H9 (cell line): Measurements from ENCODE around the gene TIGD2. TPM values are rescaled to one million over a fixed set of nuclear protein-coding genes. Genes with fewer than 3 reads are reported as not detected.

Experiments used
- DNase-seq: peaks from one replicate; pipeline ENCODE4 v3.0.0-alpha.2; 2017
- H2AFZ ChIP-seq: one replicate; pipeline ENCODE4 v1.6.1; 2013; ENCODE audit warnings: mild to moderate bottlenecking, low read length, control low read depth, moderate library complexity
- H2AK5ac ChIP-seq: 2 replicates; pipeline ENCODE4 v1.6.1; 2013; ENCODE audit warnings: low read length, control low read depth, mixed read lengths; ENCODE audit not compliant: insufficient read length
- H2BK120ac ChIP-seq: one replicate; pipeline ENCODE4 v1.6.1; 2013; ENCODE audit warnings: low read depth, mild to moderate bottlenecking, low read length, control low read depth, inconsistent platforms; ENCODE audit not compliant: poor library complexity, severe bottlenecking
- H2BK12ac ChIP-seq: 2 replicates; pipeline ENCODE4 v1.6.1; 2013; ENCODE audit warnings: low read length, control low read depth, mixed read lengths, low read depth; ENCODE audit not compliant: insufficient read length
- H2BK15ac ChIP-seq: 2 replicates; pipeline ENCODE4 v1.6.1; 2013; ENCODE audit warnings: low read depth, low read length, control low read depth
- H2BK20ac ChIP-seq: one replicate; pipeline ENCODE4 v1.6.1; 2013; ENCODE audit warnings: low read depth, mild to moderate bottlenecking, low read length, control low read depth, inconsistent platforms; ENCODE audit not compliant: poor library complexity, severe bottlenecking
- H2BK5ac ChIP-seq: 2 replicates; pipeline ENCODE4 v1.6.1; 2013; ENCODE audit warnings: low read length, control low read depth, mixed read lengths; ENCODE audit not compliant: insufficient read length
- H3K14ac ChIP-seq: 2 replicates; pipeline ENCODE4 v1.6.1; 2013; ENCODE audit warnings: low read length, control low read depth; ENCODE audit not compliant: insufficient read depth
- H3K18ac ChIP-seq: 2 replicates; pipeline ENCODE4 v1.6.1; 2013; ENCODE audit warnings: low read depth, mild to moderate bottlenecking, mixed read lengths, low read length, control low read depth; ENCODE audit not compliant: insufficient read length
- H3K23ac ChIP-seq: 2 replicates; pipeline ENCODE4 v1.6.1; 2013; ENCODE audit warnings: low read length, control low read depth, mixed read lengths, low read depth; ENCODE audit not compliant: insufficient read length
- H3K23me2 ChIP-seq: 2 replicates; pipeline ENCODE4 v1.6.1; 2013; ENCODE audit warnings: low read depth, mild to moderate bottlenecking, mixed read lengths, low read length, control low read depth; ENCODE audit not compliant: insufficient read length, poor library complexity, severe bottlenecking
- H3K27ac ChIP-seq: 2 replicates; pipeline ENCODE4 v1.5.1; 2013; ENCODE audit warnings: low read length, control low read depth, mixed read lengths, low read depth; ENCODE audit not compliant: insufficient read length
- H3K27me3 ChIP-seq: 2 replicates; pipeline ENCODE4 v1.6.1; 2013; ENCODE audit warnings: low read length, control low read depth, inconsistent platforms; ENCODE audit not compliant: insufficient read depth
- H3K4ac ChIP-seq: 2 replicates; pipeline ENCODE4 v1.6.1; 2013; ENCODE audit warnings: low read depth, mild to moderate bottlenecking, control low read depth, inconsistent platforms, low read length, moderate library complexity
- H3K4me1 ChIP-seq: 2 replicates; pipeline ENCODE4 v1.6.1; 2013; ENCODE audit warnings: low read length, control low read depth, inconsistent platforms; ENCODE audit not compliant: insufficient read depth
- H3K4me2 ChIP-seq: 2 replicates; pipeline ENCODE4 v1.6.1; 2013; ENCODE audit warnings: low read length, control low read depth, mixed read lengths; ENCODE audit not compliant: insufficient read length, insufficient read depth
- H3K56ac ChIP-seq: 2 replicates; pipeline ENCODE4 v1.6.1; 2013; ENCODE audit warnings: low read depth, mild to moderate bottlenecking, mixed read lengths, low read length, control low read depth; ENCODE audit not compliant: insufficient read length
- H3K79me1 ChIP-seq: 2 replicates; pipeline ENCODE4 v1.6.1; 2013; ENCODE audit warnings: low read depth, mild to moderate bottlenecking, moderate library complexity, low read length, control low read depth, inconsistent platforms; ENCODE audit not compliant: insufficient read depth, poor library complexity, severe bottlenecking
- H3K79me2 ChIP-seq: 2 replicates; pipeline ENCODE4 v1.6.1; 2013; ENCODE audit warnings: low read length, control low read depth, inconsistent platforms; ENCODE audit not compliant: insufficient read depth
- H3K9ac ChIP-seq: 2 replicates; pipeline ENCODE4 v1.6.1; 2013; ENCODE audit warnings: low read length, control low read depth, mixed read lengths; ENCODE audit not compliant: insufficient read length; ENCODE audit errors: extremely low read depth
- H3K9me3 ChIP-seq: one replicate; pipeline ENCODE4 v1.6.1; 2013; ENCODE audit warnings: low read depth, low read length, inconsistent platforms; ENCODE audit not compliant: control insufficient read depth
- H3T11ph ChIP-seq: one replicate; pipeline ENCODE4 v1.6.1; 2013; ENCODE audit warnings: mild to moderate bottlenecking, low read length, control low read depth, inconsistent platforms
- H4K20me1 ChIP-seq: one replicate; pipeline ENCODE4 v1.6.1; 2013; ENCODE audit not compliant: control insufficient read depth, insufficient read length, insufficient read depth
- H4K5ac ChIP-seq: 2 replicates; pipeline ENCODE4 v1.6.1; 2013; ENCODE audit warnings: low read depth, mild to moderate bottlenecking, mixed read lengths, low read length, control low read depth; ENCODE audit not compliant: insufficient read length
- H4K8ac ChIP-seq: replicated peaks from 2 replicates; pipeline ENCODE4 v1.6.1; 2013; ENCODE audit warnings: low read length, control low read depth, mixed read lengths, low read depth; ENCODE audit not compliant: insufficient read length
- H4K91ac ChIP-seq: 2 replicates; pipeline ENCODE4 v1.6.1; 2013; ENCODE audit warnings: low read depth, mild to moderate bottlenecking, moderate library complexity, mixed read lengths, low read length, control low read depth; ENCODE audit not compliant: insufficient read length
- H3K27ac Mint-ChIP-seq, 3 experiments: 2 replicates in 2 of 3; 3 replicates in 1 of 3; pipeline ENCODE4 v1.8.0; 2020 to 2021; ENCODE audit warnings: mixed read lengths in 3 of 3, mild to moderate bottlenecking in 1 of 3, moderate library complexity in 1 of 3
- H3K27me3 Mint-ChIP-seq: 2 replicates; pipeline ENCODE4 v1.8.0; 2021; ENCODE audit warnings: low read depth, mild to moderate bottlenecking, moderate library complexity, mixed read lengths
- H3K36me3 Mint-ChIP-seq, 3 experiments: 2 replicates in 2 of 3; 3 replicates in 1 of 3; pipeline ENCODE4 v1.8.0; 2020 to 2021; ENCODE audit warnings: low read depth in 3 of 3, mixed read lengths in 3 of 3; ENCODE audit not compliant: insufficient read depth in 1 of 3
- H3K4me1 Mint-ChIP-seq, 2 experiments: 2 replicates each; pipeline ENCODE4 v1.8.0; 2020; ENCODE audit warnings: mixed read lengths in 2 of 2
- H3K4me3 Mint-ChIP-seq, 2 experiments: 2 replicates in 1 of 2; 3 replicates in 1 of 2; pipeline ENCODE4 v1.8.0; 2020 to 2021; ENCODE audit warnings: mild to moderate bottlenecking in 2 of 2, mixed read lengths in 2 of 2, moderate library complexity in 1 of 2
- H3K9me3 Mint-ChIP-seq, 2 experiments: 2 replicates in 1 of 2; 3 replicates in 1 of 2; pipeline ENCODE4 v1.8.0; 2020; ENCODE audit warnings: mild to moderate bottlenecking in 2 of 2, mixed read lengths in 2 of 2, moderate library complexity in 1 of 2
- WGBS: extraction: QIAGEN DNeasy Blood & Tissue Kit; methylation state at CpG from one replicate; pipeline ENCODE4 v1.1.7; 2013; ENCODE audit warnings: missing lambda C conversion rate, low lambda C conversion rate, mixed read lengths; ENCODE audit not compliant: insufficient read length; ENCODE audit errors: extremely low coverage; 5-methylcytosine and 5-hydroxymethylcytosine counted together
- total RNA-seq: library from RNA; stranded (reverse); gene quantifications from 2 replicates; pipeline ENCODE4 v1.2.1, GENCODE V29; 2021
- TF ChIP-seq, protein P1 (sequence below): fragments of 200-600 bp; sonication (generic); conservative IDR thresholded peaks from 3 replicates; pipeline ENCODE4 v1.8.0; 2021; ENCODE audit warnings: antibody characterized with exemption, mild to moderate bottlenecking

TIGD2 gene
- total RNA-seq, 1 experiment from 2014 or later = 10.4 TPM

GRCh38 chr4:89071311-89071710 lies 40.0 kb upstream of the TIGD2 start:
- H3K4me2 ChIP-seq = no peak overlapping the region

More at GRCh38 chr4:89071311-89071710, 40.0 kb upstream of the TIGD2 start:
- no peak overlapping the region for H2BK20ac ChIP-seq
- Mint-ChIP-seq H3K9me3 (peaks cover under 1 to 5% of the 10 kb centered on the region in 2 experiments; a peak in 4 of 5 replicates), H3K36me3 (peaks cover 0 to 5% (median 2%) of the 10 kb centered on the region in 3 experiments; a peak in 4 of 7 replicates), H3K4me1 (no peaks in the 10 kb centered on the region), H3K27ac (no peak overlapping the region), H3K27me3 (peaks cover 2% of the 10 kb centered on the region; the same call in 1 of the 2 replicates), H3K4me3 (no peak overlapping the region)
- no peak overlapping the region for H3T11ph ChIP-seq
- H3K79me1 ChIP-seq = no peaks in the 10 kb centered on the region
- H4K5ac ChIP-seq = no peak overlapping the region
- H3K27me3 ChIP-seq = no peaks in the 10 kb centered on the region
- H2BK120ac ChIP-seq = no peak overlapping the region
- no peak overlapping the region for H2BK5ac ChIP-seq
- H3K79me2 ChIP-seq = no peaks in the 10 kb centered on the region
- no peak overlapping the region for H4K91ac ChIP-seq
- no peak overlapping the region for H2BK12ac ChIP-seq
- no peak overlapping the region for H3K4ac ChIP-seq
- TF ChIP-seq, protein P1, sequence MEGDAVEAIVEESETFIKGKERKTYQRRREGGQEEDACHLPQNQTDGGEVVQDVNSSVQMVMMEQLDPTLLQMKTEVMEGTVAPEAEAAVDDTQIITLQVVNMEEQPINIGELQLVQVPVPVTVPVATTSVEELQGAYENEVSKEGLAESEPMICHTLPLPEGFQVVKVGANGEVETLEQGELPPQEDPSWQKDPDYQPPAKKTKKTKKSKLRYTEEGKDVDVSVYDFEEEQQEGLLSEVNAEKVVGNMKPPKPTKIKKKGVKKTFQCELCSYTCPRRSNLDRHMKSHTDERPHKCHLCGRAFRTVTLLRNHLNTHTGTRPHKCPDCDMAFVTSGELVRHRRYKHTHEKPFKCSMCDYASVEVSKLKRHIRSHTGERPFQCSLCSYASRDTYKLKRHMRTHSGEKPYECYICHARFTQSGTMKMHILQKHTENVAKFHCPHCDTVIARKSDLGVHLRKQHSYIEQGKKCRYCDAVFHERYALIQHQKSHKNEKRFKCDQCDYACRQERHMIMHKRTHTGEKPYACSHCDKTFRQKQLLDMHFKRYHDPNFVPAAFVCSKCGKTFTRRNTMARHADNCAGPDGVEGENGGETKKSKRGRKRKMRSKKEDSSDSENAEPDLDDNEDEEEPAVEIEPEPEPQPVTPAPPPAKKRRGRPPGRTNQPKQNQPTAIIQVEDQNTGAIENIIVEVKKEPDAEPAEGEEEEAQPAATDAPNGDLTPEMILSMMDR = no peak
- H2AFZ ChIP-seq = no peak overlapping the region
- H3K56ac ChIP-seq = no peak overlapping the region
- no CpG with 5 or more reads among the region's 3 CpGs for WGBS
- no peak for DNase-seq
- H3K23ac ChIP-seq = no peak overlapping the region
- H4K20me1 ChIP-seq = no peaks in the 10 kb centered on the region
- no peaks in the 10 kb centered on the region for H3K23me2 ChIP-seq
- no peak overlapping the region for H3K18ac ChIP-seq
- no peak overlapping the region for H3K9ac ChIP-seq
- H2AK5ac ChIP-seq = no peak overlapping the region
- H3K9me3 ChIP-seq = no peaks in the 10 kb centered on the region
- no peak overlapping the region for H3K14ac ChIP-seq
- no peak overlapping the region for H3K27ac ChIP-seq
- no peak overlapping the region for H2BK15ac ChIP-seq
- no peaks in the 10 kb centered on the region for H3K4me1 ChIP-seq
- no peak overlapping the region for H4K8ac ChIP-seq
